SK-N-SH (cell line): Measurements from ENCODE around the gene KRTAP10-10. TPM values are rescaled to one million over a fixed set of nuclear protein-coding genes. Genes with fewer than 3 reads are reported as not detected.

ENCODE experiments used
- CTCF ChIA-PET: fragments of 300-600, 350-600 bp; formaldehyde crosslinking; extraction: SDS; loops from one replicate; lab custom pipeline; 2021; lab: Yijun Ruan, JAX
- POLR2A ChIA-PET: fragments of 350-600 bp; sonication (Branson Sonifier 250); formaldehyde crosslinking; extraction: SDS; loops from one replicate; lab custom pipeline; 2020; ENCODE audit warnings: antibody characterized with exemption, inconsistent platforms; lab: Yijun Ruan, JAX
- DNase-seq: peaks from one replicate; pipeline ENCODE4 v3.0.0; 2012
- H2AFZ ChIP-seq: fragments of 200-600 bp; sonication (generic); 2 replicates; pipeline ENCODE4 v1.8.1; 2016; ENCODE audit warnings: antibody characterized with exemption, mild to moderate bottlenecking, low read depth
- H3F3A ChIP-seq: fragments of 200-600 bp; sonication (generic); replicated peaks from 2 replicates; pipeline ENCODE3; 2016; ENCODE audit warnings: antibody characterized with exemption, mild to moderate bottlenecking; ENCODE audit not compliant: insufficient read depth
- H3K27ac ChIP-seq, 2 experiments: fragments of 200-500 bp in 1 of 2; fragments of 200-600 bp in 1 of 2; sonication (Bioruptor generic) in 1 of 2; sonication (generic), shearing (Covaris generic) in 1 of 2; 2 replicates each; pipeline versions ENCODE4 v1.5.1 to v1.6.1; 2014 to 2016; ENCODE audit warnings: low read depth in 2 of 2, inconsistent platforms in 1 of 2, low read length in 1 of 2, mild to moderate bottlenecking in 1 of 2, mixed read lengths in 1 of 2
- H3K27me3 ChIP-seq: fragments of 200-600 bp; sonication (generic), shearing (Covaris generic); 2 replicates; pipeline ENCODE4 v1.6.1; 2016; ENCODE audit warnings: mixed run types; ENCODE audit not compliant: insufficient read depth
- H3K36me3 ChIP-seq, 2 experiments: fragments of 200-500 bp in 1 of 2; fragments of 200-600 bp in 1 of 2; sonication (Bioruptor generic) in 1 of 2; sonication (generic) in 1 of 2; replicated peaks in 1 of 2; 2 replicates each; pipeline versions ENCODE3 to v1.5.1; 2014 to 2016; ENCODE audit warnings: low read length in 1 of 2, mild to moderate bottlenecking in 1 of 2; ENCODE audit not compliant: insufficient read depth in 2 of 2, control insufficient read depth in 1 of 2
- H3K4me1 ChIP-seq, 2 experiments: fragments of 200-500 bp in 1 of 2; fragments of 200-600 bp in 1 of 2; sonication (Bioruptor generic) in 1 of 2; sonication (generic), shearing (Covaris generic) in 1 of 2; 2 replicates each; pipeline versions ENCODE4 v1.5.1 to v1.6.1; 2014 to 2016; ENCODE audit warnings: low read depth in 1 of 2, low read length in 1 of 2, mixed run types in 1 of 2; ENCODE audit not compliant: insufficient read depth in 2 of 2, control insufficient read depth in 1 of 2
- H3K4me2 ChIP-seq: fragments of 200-600 bp; sonication (generic), shearing (Covaris generic); 2 replicates; pipeline ENCODE4 v1.6.1; 2017; ENCODE audit warnings: mixed run types
- H3K4me3 ChIP-seq, 2 experiments: fragments of 200-500 bp in 1 of 2; fragments of 200-600 bp in 1 of 2; sonication (Bioruptor generic) in 1 of 2; sonication (generic), shearing (Covaris generic) in 1 of 2; 2 replicates each; pipeline versions ENCODE4 v1.5.1 to v1.8.1; 2014 to 2016; ENCODE audit warnings: low read depth in 2 of 2, inconsistent platforms in 1 of 2, low read length in 1 of 2, mild to moderate bottlenecking in 1 of 2, mixed read lengths in 1 of 2, moderate library complexity in 1 of 2
- H3K79me2 ChIP-seq: fragments of 200-600 bp; sonication (generic); 2 replicates; pipeline ENCODE4 v1.8.1; 2017; ENCODE audit warnings: mild to moderate bottlenecking; ENCODE audit not compliant: insufficient read depth
- H3K9ac ChIP-seq: fragments of 200-600 bp; sonication (generic); 2 replicates; pipeline ENCODE4 v1.6.1; 2017; ENCODE audit warnings: mixed run types
- H3K9me2 ChIP-seq: fragments of 200-600 bp; sonication (generic); 2 replicates; pipeline ENCODE4 v1.6.1; 2017; ENCODE audit warnings: mixed run types
- H3K9me3 ChIP-seq: fragments of 200-600 bp; sonication (generic); 2 replicates; pipeline ENCODE4 v1.6.1; 2017; ENCODE audit warnings: mixed run types, mild to moderate bottlenecking, moderate library complexity
- H4K20me1 ChIP-seq: fragments of 200-600 bp; sonication (generic); 2 replicates; pipeline ENCODE4 v1.6.1; 2017; ENCODE audit warnings: mild to moderate bottlenecking, mixed run types; ENCODE audit not compliant: insufficient read depth
- CHD2 ChIP-seq: fragments of 150-350 bp; IDR thresholded peaks from 2 replicates; pipeline ENCODE4 v1.6.1; 2018; ENCODE audit warnings: low read length; ENCODE audit not compliant: partially characterized antibody
- EZH2phosphoT487 ChIP-seq: fragments of 200-600 bp; sonication (generic); IDR thresholded peaks from 2 replicates; pipeline ENCODE4 v1.6.1; 2017; ENCODE audit warnings: low read depth, mixed run types, mild to moderate bottlenecking, antibody characterized with exemption, moderate library complexity, borderline replicate concordance
- FOXJ3 ChIP-seq: sonication (generic); formaldehyde crosslinking; IDR thresholded peaks from 2 replicates; pipeline ENCODE4 v1.5.1; 2020; ENCODE audit warnings: mild to moderate bottlenecking, missing genetic modification reagents
- NRF1 ChIP-seq: IDR thresholded peaks from 2 replicates; pipeline ENCODE4 v1.6.1; 2012; ENCODE audit warnings: low read depth, mild to moderate bottlenecking, low read length
- PBX3 ChIP-seq: IDR thresholded peaks from 2 replicates; pipeline ENCODE4; 2012
- RAD21 ChIP-seq: IDR thresholded peaks from 2 replicates; pipeline ENCODE4 v1.6.1; 2012; ENCODE audit warnings: mild to moderate bottlenecking, low read length
- RFX5 ChIP-seq: IDR thresholded peaks from 2 replicates; pipeline ENCODE4 v1.6.1; 2012; ENCODE audit warnings: mild to moderate bottlenecking, improper control_type of control experiment, low read length
- TAF1 ChIP-seq: IDR thresholded peaks from 2 replicates; pipeline ENCODE4 v1.6.1; 2012; ENCODE audit warnings: low read depth, mild to moderate bottlenecking, low read length, moderate library complexity, borderline replicate concordance
- USF2 ChIP-seq: fragments of 150-350 bp; IDR thresholded peaks from 2 replicates; pipeline ENCODE4 v1.6.1; 2017; ENCODE audit warnings: antibody characterized with exemption, low read length, low read depth, borderline replicate concordance
- YY1 ChIP-seq: IDR thresholded peaks from 2 replicates; pipeline ENCODE4 v1.4.0; 2012; ENCODE audit warnings: low read depth, mild to moderate bottlenecking
- ZBTB33 ChIP-seq: IDR thresholded peaks from 2 replicates; pipeline ENCODE4 v1.4.0; 2012; ENCODE audit warnings: low read depth, borderline replicate concordance
- WGBS: methylation state at CpG from one replicate; pipeline ENCODE4 v1.1.6; 2017; ENCODE audit warnings: low lambda C conversion rate; 5-methylcytosine and 5-hydroxymethylcytosine counted together
- polyA plus RNA-seq, 3 experiments: library from polyadenylated mRNA; depleted of rRNA; stranded (reverse); fragments of >200 nt; gene quantifications; 2 replicates each; pipeline ENCODE4 v1.2.3, GENCODE V29; 2012
- TF ChIP-seq, protein P1 (sequence below): fragments of 200-600 bp; sonication (generic); IDR thresholded peaks from 2 replicates; pipeline ENCODE4 v1.6.1; 2017; ENCODE audit warnings: antibody characterized with exemption, mild to moderate bottlenecking, moderate library complexity

KRTAP10-10 gene
- polyA plus RNA-seq, 1 of the 3 experiments (the other 2 are of a cell fraction): not detected

DNA sequence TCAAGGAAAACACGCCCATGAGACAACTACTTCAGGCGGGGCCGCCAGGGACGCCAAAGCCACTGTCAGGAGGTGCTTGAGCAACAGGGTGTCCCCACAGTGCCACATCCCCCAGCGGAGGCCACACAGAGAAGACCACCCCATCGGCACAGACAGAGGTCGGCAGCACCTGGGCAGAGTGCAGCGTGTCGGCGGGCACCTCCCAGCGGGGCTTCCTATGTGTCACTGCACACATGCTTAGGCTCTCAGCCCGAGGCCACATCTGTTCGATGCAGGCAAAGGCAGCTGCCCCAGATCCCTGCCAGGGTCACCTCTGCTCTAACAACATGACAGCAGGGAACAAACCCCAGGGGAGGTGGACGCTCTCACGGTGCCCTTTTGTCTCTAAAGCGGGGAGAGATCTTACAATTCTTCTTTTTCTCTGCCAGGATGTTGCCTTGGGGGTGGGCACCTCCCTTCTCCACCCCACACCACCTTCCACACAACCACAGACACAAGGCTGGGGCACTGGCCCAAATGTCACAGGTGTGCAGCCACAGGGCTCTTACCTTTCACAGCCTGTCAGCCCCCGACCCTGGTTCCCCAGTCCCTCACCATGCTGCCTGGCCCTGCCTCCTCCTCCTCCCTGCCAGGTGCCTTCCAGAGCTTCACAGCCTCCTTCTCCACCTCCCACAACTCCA lies 21.1 kb upstream of the KRTAP10-10 start (continued):
- no peak for TF ChIP-seq ZBTB33
- no peak for TF ChIP-seq RFX5
- TF ChIP-seq CHD2: no peak

- WGBS: 0% methylated on average over 1 of the region's 16 CpGs
- TF ChIP-seq YY1: no peak
- no peak for TF ChIP-seq EZH2phosphoT487
- TF ChIP-seq, protein P1, sequence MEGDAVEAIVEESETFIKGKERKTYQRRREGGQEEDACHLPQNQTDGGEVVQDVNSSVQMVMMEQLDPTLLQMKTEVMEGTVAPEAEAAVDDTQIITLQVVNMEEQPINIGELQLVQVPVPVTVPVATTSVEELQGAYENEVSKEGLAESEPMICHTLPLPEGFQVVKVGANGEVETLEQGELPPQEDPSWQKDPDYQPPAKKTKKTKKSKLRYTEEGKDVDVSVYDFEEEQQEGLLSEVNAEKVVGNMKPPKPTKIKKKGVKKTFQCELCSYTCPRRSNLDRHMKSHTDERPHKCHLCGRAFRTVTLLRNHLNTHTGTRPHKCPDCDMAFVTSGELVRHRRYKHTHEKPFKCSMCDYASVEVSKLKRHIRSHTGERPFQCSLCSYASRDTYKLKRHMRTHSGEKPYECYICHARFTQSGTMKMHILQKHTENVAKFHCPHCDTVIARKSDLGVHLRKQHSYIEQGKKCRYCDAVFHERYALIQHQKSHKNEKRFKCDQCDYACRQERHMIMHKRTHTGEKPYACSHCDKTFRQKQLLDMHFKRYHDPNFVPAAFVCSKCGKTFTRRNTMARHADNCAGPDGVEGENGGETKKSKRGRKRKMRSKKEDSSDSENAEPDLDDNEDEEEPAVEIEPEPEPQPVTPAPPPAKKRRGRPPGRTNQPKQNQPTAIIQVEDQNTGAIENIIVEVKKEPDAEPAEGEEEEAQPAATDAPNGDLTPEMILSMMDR: no peak
- no peak for TF ChIP-seq TAF1
- no peak for TF ChIP-seq CHD2
- TF ChIP-seq FOXJ3: no peak
- TF ChIP-seq PBX3: no peak
- no peak for TF ChIP-seq RAD21
- no peak for TF ChIP-seq USF2
- no peak for TF ChIP-seq NRF1
- Histone ChIP-seq H3F3A (no peaks in the 10 kb centered on the region), H3K27me3 (peaks cover 49% of the 10 kb centered on the region), H3K4me2 (no peak overlapping the region), H3K9ac (no peak overlapping the region), H3K4me1 (no peaks in the 10 kb centered on the region), H3K9me2 (no peaks in the 10 kb centered on the region), H3K36me3 (no peaks in the 10 kb centered on the region), H3K9me3 (peaks cover 8% of the 10 kb centered on the region; the same call in 1 of the 2 replicates), H2AFZ (no peak overlapping the region), H3K4me3 (no peak overlapping the region), H3K79me2 (no peaks in the 10 kb centered on the region), H3K27ac (no peak overlapping the region), H4K20me1 (no peaks in the 10 kb centered on the region)
- ChIA-PET POLR2A (no interaction called here), CTCF (no interaction called here)
- no peak for DNase-seq
Observed at GRCh38 chr21:44616591-44616926, 20.6 kb upstream of the KRTAP10-10 start.
